Measurements from ENCODE around the gene ASS1. TPM values are rescaled to one million over a fixed set of nuclear protein-coding genes. Genes with fewer than 3 reads are reported as not detected.
"Not testable (repeated sequence)": the region's sequence is repeated elsewhere in the genome, so short reads cannot be mapped to it uniquely, and the experiment has no call there.

Gene ASS1
- 1,233 TPM for total RNA-seq

- DNase-seq (ENCODE audit: low spot score), result peak; percentile 97
- ATAC-seq, result peak; percentile 74
These were observed at the start of gene ASS1 for GRCh38 chr9:130444565-130445221. ASS1 (plus strand) TSS chr9:130444961; CDS start chr9:130452229, 7,268 bp downstream.

- DNase-seq (ENCODE audit: low spot score) (no peak), ATAC-seq (no peak)
These were observed 48.8 kb upstream of the ASS1 start for GRCh38 chr9:130395810-130396435.

- DNase-seq (ENCODE audit: low spot score), result no peak
- ATAC-seq, result no peak
These were observed 48.2 kb upstream of the ASS1 start for GRCh38 chr9:130396581-130396980.

GRCh38 chr9:130398487-130399240 is 46.1 kb upstream of the ASS1 start:
- no peak for DNase-seq (ENCODE audit: low spot score)
- no peak for ATAC-seq

- DNase-seq (ENCODE audit: low spot score) (no peak), ATAC-seq (no peak)
These were observed 45.0 kb upstream of the ASS1 start for GRCh38 chr9:130399768-130400167.

- DNase-seq (ENCODE audit: low spot score), result no peak
- no peak for ATAC-seq
These were observed 43.9 kb upstream of the ASS1 start for GRCh38 chr9:130400870-130401269.

GRCh38 chr9:130401742-130402141 is 43.0 kb upstream of the ASS1 start:
- not testable (repeated sequence) for DNase-seq (ENCODE audit: low spot score); ATAC-seq

- ATAC-seq (no peak), DNase-seq (ENCODE audit: low spot score) (no peak)
These were observed 42.5 kb upstream of the ASS1 start for GRCh38 chr9:130402243-130402642.

GRCh38 chr9:130402645-130403440 is 41.9 kb upstream of the ASS1 start:
- ATAC-seq (no peak), DNase-seq (ENCODE audit: low spot score) (no peak)

- DNase-seq (ENCODE audit: low spot score) (no peak), ATAC-seq (no peak)
These were observed 39.0 kb upstream of the ASS1 start for GRCh38 chr9:130405657-130406257.

- ATAC-seq, result no peak
- no peak for DNase-seq (ENCODE audit: low spot score)
These were observed 38.4 kb upstream of the ASS1 start for GRCh38 chr9:130406278-130406895.

- DNase-seq (ENCODE audit: low spot score) (peak; percentile 87), ATAC-seq (peak; percentile 90)
These were observed 36.7 kb upstream of the ASS1 start for GRCh38 chr9:130407916-130408663.

GRCh38 chr9:130408669-130409068 is 36.1 kb upstream of the ASS1 start:
- DNase-seq (ENCODE audit: low spot score) (no peak), ATAC-seq (no peak)

GRCh38 chr9:130409246-130409645 is 35.5 kb upstream of the ASS1 start:
- DNase-seq (ENCODE audit: low spot score), result no peak
- no peak for ATAC-seq

- no peak for ATAC-seq
- DNase-seq (ENCODE audit: low spot score), result no peak
These were observed 34.3 kb upstream of the ASS1 start for GRCh38 chr9:130410443-130410842.

GRCh38 chr9:130411566-130411915 is 33.2 kb upstream of the ASS1 start:
- DNase-seq (ENCODE audit: low spot score) (no peak), ATAC-seq (no peak)

GRCh38 chr9:130414081-130414731 is 30.6 kb upstream of the ASS1 start:
- DNase-seq (ENCODE audit: low spot score) (no peak), ATAC-seq (no peak)

GRCh38 chr9:130414910-130415746 is 29.6 kb upstream of the ASS1 start:
- no peak for ATAC-seq
- no peak for DNase-seq (ENCODE audit: low spot score)
